HG03097 (cell line): ENCODE data around the gene COL28A1.
"Not testable (repeated sequence)": the region's sequence is repeated elsewhere in the genome, so short reads cannot be mapped to it uniquely, and the experiment has no call there.

Source experiments
- ATAC-seq: cut with Tn5 transposase; IDR thresholded peaks from one replicate; pipeline ENCODE4 v1.9.1; 2021; ENCODE audit not compliant: unreplicated experiment, low FRiP score

COL28A1 gene

GRCh38 chr7:7477641-7478040 is 58.0 kb downstream of the COL28A1 start:
- ATAC-seq, result not testable (repeated sequence)

GRCh38 chr7:7476381-7476780 is 59.3 kb downstream of the COL28A1 start:
- ATAC-seq, result no peak

GRCh38 chr7:7475601-7476000 is 60.1 kb downstream of the COL28A1 start:
- ATAC-seq, result no peak

GRCh38 chr7:7474436-7474835 is 61.2 kb downstream of the COL28A1 start:
- no peak for ATAC-seq

- ATAC-seq, result not testable (repeated sequence)
These were observed 70.5 kb downstream of the COL28A1 start for GRCh38 chr7:7464991-7465765.

- ATAC-seq, result no peak
These were observed 81.7 kb downstream of the COL28A1 start for GRCh38 chr7:7454000-7454399.

- no peak for ATAC-seq
These were observed 83.0 kb downstream of the COL28A1 start for GRCh38 chr7:7452652-7453051.

- no peak for ATAC-seq
These were observed 83.6 kb downstream of the COL28A1 start for GRCh38 chr7:7452119-7452518.

GRCh38 chr7:7449055-7449454 is 86.6 kb downstream of the COL28A1 start:
- ATAC-seq, result no peak

GRCh38 chr7:7446616-7447015 is 89.1 kb downstream of the COL28A1 start:
- no peak for ATAC-seq

GRCh38 chr7:7443806-7444350 is 91.8 kb downstream of the COL28A1 start:
- no peak for ATAC-seq

GRCh38 chr7:7439564-7439963 is 96.1 kb downstream of the COL28A1 start:
- ATAC-seq, result no peak

GRCh38 chr7:7438851-7439250 is 96.8 kb downstream of the COL28A1 start:
- ATAC-seq, result no peak

- ATAC-seq, result no peak
These were observed 99.7 kb downstream of the COL28A1 start for GRCh38 chr7:7435978-7436377.

- ATAC-seq, result no peak
These were observed 101.3 kb downstream of the COL28A1 start for GRCh38 chr7:7434329-7434728.

- no peak for ATAC-seq
These were observed 101.9 kb downstream of the COL28A1 start for GRCh38 chr7:7433811-7434210.

GRCh38 chr7:7432979-7433378 is 102.7 kb downstream of the COL28A1 start:
- ATAC-seq, result no peak

- ATAC-seq, result no peak
These were observed 106.9 kb downstream of the COL28A1 start for GRCh38 chr7:7428806-7429205.

GRCh38 chr7:7427363-7427762 is 108.3 kb downstream of the COL28A1 start:
- ATAC-seq, result no peak

GRCh38 chr7:7426676-7427075 is 109.0 kb downstream of the COL28A1 start:
- ATAC-seq, result no peak

- ATAC-seq, result no peak
These were observed 110.4 kb downstream of the COL28A1 start for GRCh38 chr7:7425321-7425720.

- peak; percentile 75 for ATAC-seq
These were observed 111.4 kb downstream of the COL28A1 start for GRCh38 chr7:7424151-7424873.
